A549 (cell line): ENCODE measurements around the gene CHN1. TPM values are rescaled to one million over a fixed set of nuclear protein-coding genes. Genes with fewer than 3 reads are reported as not detected.

Experiments used
- ATAC-seq, 2 experiments: fragments of 200-7000 bp in 1 of 2; fragments of >200 bp in 1 of 2; cut with Nextera tagmentation in 1 of 2; cut with Tn5 transposase in 1 of 2; 3 replicates each; pipeline versions ENCODE4 v1.8.0 to v1.9.1; 2018 to 2020; ENCODE audit warnings: mild to moderate bottlenecking in 1 of 2, moderate library complexity in 1 of 2
- CTCF ChIA-PET: fragments of 300-600 bp; sonication (Branson Sonifier 250); formaldehyde crosslinking; extraction: SDS; loops from one replicate; lab custom pipeline; 2021; ENCODE audit warnings: antibody characterized with exemption, inconsistent platforms; lab: Yijun Ruan, JAX
- POLR2A ChIA-PET: fragments of 350-600 bp; formaldehyde crosslinking; extraction: SDS; loops from one replicate; lab custom pipeline; 2021; ENCODE audit warnings: antibody characterized with exemption, inconsistent platforms; lab: Yijun Ruan, JAX
- DNase-seq, 2 experiments: peaks; one replicate each; pipeline versions ENCODE4 v3.0.0 to v3.0.0-alpha.2; 2011 to 2016; ENCODE audit warnings: low read depth in 1 of 2, low spot score in 1 of 2
- FAIRE-seq: peaks from 2 replicates; lab custom pipeline; 2011; peaks lifted over from hg19 to GRCh38; lab: Jason Lieb, UNC
- H3K27ac ChIP-seq, 2 experiments: fragments of >200 bp; sonication (Bioruptor Twin); formaldehyde crosslinking; 3 replicates each; pipeline ENCODE4 v1.5.1; 2016 to 2017
- H3K4me1 ChIP-seq: fragments of >200 bp; sonication (Bioruptor Twin); formaldehyde crosslinking; 3 replicates; pipeline ENCODE4 v1.6.1; 2016
- H3K4me2 ChIP-seq: fragments of >200 bp; sonication (Bioruptor Twin); formaldehyde crosslinking; 3 replicates; pipeline ENCODE4 v1.6.1; 2016
- H3K4me3 ChIP-seq: fragments of >200 bp; sonication (Bioruptor Twin); formaldehyde crosslinking; 3 replicates; pipeline ENCODE4 v1.5.1; 2016
- H3K9me3 ChIP-seq: fragments of >200 bp; sonication (Bioruptor Twin); formaldehyde crosslinking; 3 replicates; pipeline ENCODE4 v1.6.1; 2016
- BHLHE40 ChIP-seq: IDR thresholded peaks from 2 replicates; pipeline ENCODE4 v1.6.1; 2012; ENCODE audit warnings: low read depth, low read length, inconsistent platforms
- CBX2 ChIP-seq: fragments of 200-600 bp; sonication (generic); IDR thresholded peaks from 2 replicates; pipeline ENCODE4 v1.6.1; 2016; ENCODE audit warnings: low read depth, mild to moderate bottlenecking, borderline replicate concordance
- CHD4 ChIP-seq: fragments of 200-600 bp; sonication (generic); IDR thresholded peaks from 2 replicates; pipeline ENCODE4 v1.6.1; 2016; ENCODE audit warnings: antibody characterized with exemption, mild to moderate bottlenecking, borderline replicate concordance
- EHF ChIP-seq: fragments of 250-450 bp; sonication (Bioruptor Pico); IDR thresholded peaks from 2 replicates; pipeline ENCODE4 v1.5.0; 2020; ENCODE audit warnings: mild to moderate bottlenecking
- EHMT2 ChIP-seq: fragments of 200-600 bp; sonication (generic); IDR thresholded peaks from 2 replicates; pipeline ENCODE4 v1.6.1; 2016; ENCODE audit warnings: antibody characterized with exemption, low read depth, mild to moderate bottlenecking, moderate library complexity
- ESRRA ChIP-seq: fragments of 150-350 bp; IDR thresholded peaks from 2 replicates; pipeline ENCODE4 v1.6.1; 2014; ENCODE audit warnings: mild to moderate bottlenecking, low read length, borderline replicate concordance
- GATA3 ChIP-seq: IDR thresholded peaks from 2 replicates; pipeline ENCODE4 v1.6.1; 2012; ENCODE audit warnings: borderline replicate concordance
- HDAC2 ChIP-seq: fragments of 200-600 bp; sonication (generic); IDR thresholded peaks from 2 replicates; pipeline ENCODE4 v1.6.1; 2016
- HEYL ChIP-seq: fragments of 250-450 bp; sonication (Bioruptor Pico); IDR thresholded peaks from 2 replicates; pipeline ENCODE4 v1.8.0; 2021; ENCODE audit warnings: mild to moderate bottlenecking, moderate library complexity
- HOXB13 ChIP-seq: fragments of 250-450 bp; sonication (Bioruptor Pico); IDR thresholded peaks from 2 replicates; pipeline ENCODE4 v1.5.0; 2020; ENCODE audit warnings: low read depth, mild to moderate bottlenecking, moderate library complexity
- HOXB5 ChIP-seq: fragments of 250-450 bp; sonication (Bioruptor Pico); IDR thresholded peaks from 2 replicates; pipeline ENCODE4 v1.5.0; 2020; ENCODE audit warnings: mild to moderate bottlenecking, moderate library complexity
- JUN ChIP-seq, 2 experiments: fragments of >200 bp; sonication (Bioruptor Twin); formaldehyde crosslinking; IDR thresholded peaks; 2 replicates in 1 of 2; 3 replicates in 1 of 2; pipeline ENCODE4 v1.6.1; 2016 to 2017
- JUNB ChIP-seq: fragments of >200 bp; sonication (Bioruptor Twin); formaldehyde crosslinking; IDR thresholded peaks from 2 replicates; pipeline ENCODE4 v1.6.1; 2016
- KDM5A ChIP-seq: fragments of 200-600 bp; sonication (generic); IDR thresholded peaks from 2 replicates; pipeline ENCODE4 v1.6.1; 2016; ENCODE audit warnings: antibody characterized with exemption, mild to moderate bottlenecking
- MAFK ChIP-seq: fragments of 450-650 bp; IDR thresholded peaks from 2 replicates; pipeline ENCODE4 v1.6.1; 2014; ENCODE audit not compliant: partially characterized antibody
- MAX ChIP-seq: IDR thresholded peaks from 2 replicates; pipeline ENCODE4 v1.6.1; 2012
- MYC ChIP-seq: IDR thresholded peaks from 2 replicates; pipeline ENCODE4 v1.6.1; 2012; ENCODE audit warnings: mild to moderate bottlenecking, inconsistent platforms, low read length, improper control_type of control experiment, borderline replicate concordance
- NFE2L2 ChIP-seq: fragments of 150-350 bp; conservative IDR thresholded peaks from 2 replicates; pipeline ENCODE4 v1.6.1; 2014; ENCODE audit warnings: low read length
- NPAS2 ChIP-seq: fragments of 250-450 bp; sonication (Bioruptor Pico); IDR thresholded peaks from 2 replicates; pipeline ENCODE4 v1.8.0; 2022; ENCODE audit warnings: mild to moderate bottlenecking, moderate library complexity, borderline replicate concordance
- POLR2A ChIP-seq: IDR thresholded peaks from 2 replicates; pipeline ENCODE4 v1.6.1; 2012; ENCODE audit warnings: mild to moderate bottlenecking, low read length
- RAD21 ChIP-seq, 2 experiments: fragments of >200 bp in 1 of 2; sonication (Bioruptor Twin) in 1 of 2; formaldehyde crosslinking in 1 of 2; IDR thresholded peaks in 1 of 2; conservative IDR thresholded peaks in 1 of 2; 2 replicates in 1 of 2; 3 replicates in 1 of 2; pipeline ENCODE4 v1.6.1; 2012 to 2018; ENCODE audit warnings: inconsistent platforms in 1 of 2
- RARB ChIP-seq: fragments of 250-450 bp; sonication (Bioruptor Pico); IDR thresholded peaks from 2 replicates; pipeline ENCODE4 v1.8.0; 2021; ENCODE audit warnings: mild to moderate bottlenecking, moderate library complexity
- RCOR1 ChIP-seq: fragments of 150-350 bp; IDR thresholded peaks from 2 replicates; pipeline ENCODE4 v1.6.1; 2014; ENCODE audit warnings: antibody characterized with exemption, low read length, low read depth
- RFX5 ChIP-seq: fragments of 450-650 bp; IDR thresholded peaks from 2 replicates; pipeline ENCODE4 v1.7.1; 2014; ENCODE audit warnings: antibody characterized with exemption, mild to moderate bottlenecking, moderate library complexity
- RNF2 ChIP-seq: fragments of 200-600 bp; sonication (generic); IDR thresholded peaks from 2 replicates; pipeline ENCODE4 v1.6.1; 2016; ENCODE audit warnings: low read depth, mild to moderate bottlenecking, antibody characterized with exemption, moderate library complexity, borderline replicate concordance
- SMC3 ChIP-seq: fragments of >200 bp; sonication (Bioruptor Twin); formaldehyde crosslinking; IDR thresholded peaks from 3 replicates; pipeline ENCODE4 v1.6.1; 2018; ENCODE audit warnings: inconsistent platforms
- SREBF2 ChIP-seq: fragments of 450-650 bp; IDR thresholded peaks from 2 replicates; pipeline ENCODE4 v1.6.1; 2014; ENCODE audit warnings: mild to moderate bottlenecking, moderate library complexity
- TFCP2L1 ChIP-seq: fragments of 250-450 bp; sonication (Bioruptor Pico); IDR thresholded peaks from 2 replicates; pipeline ENCODE4 v1.5.0; 2021; ENCODE audit warnings: mild to moderate bottlenecking
- ZSCAN20 ChIP-seq: fragments of 250-450 bp; sonication (Bioruptor Pico); IDR thresholded peaks from 2 replicates; pipeline ENCODE4 v1.8.0; 2022; ENCODE audit warnings: mild to moderate bottlenecking, moderate library complexity
- WGBS: methylation state at CpG from one replicate; pipeline ENCODE4 v1.1.6; 2017; ENCODE audit errors: missing lambda C conversion rate; 5-methylcytosine and 5-hydroxymethylcytosine counted together
- polyA plus RNA-seq, 4 experiments: library from polyadenylated mRNA; depleted of rRNA in 3 of 4; stranded (reverse); fragments of >200 nt; fragmentation: RNase III in 1 of 4; extraction: RNeasy Plus Mini Kit Qiagen cat#74134 plus additional on column Dnase treatment in 1 of 4; gene quantifications; 2 replicates in 3 of 4; 3 replicates in 1 of 4; pipeline ENCODE4 v1.2.3, GENCODE V29; 2011 to 2017
- TF ChIP-seq, protein P1 (sequence below): IDR thresholded peaks from 2 replicates; pipeline ENCODE4 v1.6.1; 2012
- TF ChIP-seq, protein P2 (sequence below): fragments of >200 bp; sonication (Bioruptor Twin); formaldehyde crosslinking; IDR thresholded peaks from 2 replicates; pipeline ENCODE4 v1.6.1; 2016
- TF ChIP-seq, protein P3 (sequence below): fragments of 450-650 bp; IDR thresholded peaks from 2 replicates; pipeline ENCODE4 v1.6.1; 2014; ENCODE audit warnings: antibody characterized with exemption
- TF ChIP-seq, protein P4 (sequence below): IDR thresholded peaks from 2 replicates; pipeline ENCODE4 v1.6.1; 2012; ENCODE audit warnings: low read depth, borderline replicate concordance
- TF ChIP-seq, protein P5 (sequence below): fragments of >200 bp; sonication (Bioruptor Twin); formaldehyde crosslinking; IDR thresholded peaks from 3 replicates; pipeline ENCODE4 v1.5.1; 2016

CHN1 gene
- polyA plus RNA-seq, 2 of the 4 experiments (the other 2 are of a cell fraction) = 20.9 to 46.6 TPM

GRCh38 chr2:174824068-174824467 lies 181.1 kb downstream of the CHN1 start:
- Histone ChIP-seq H3K27ac (no peak overlapping the region), H3K4me3 (no peak overlapping the region), H3K4me1 (no peaks in the 10 kb centered on the region), H3K4me2 (no peak overlapping the region), H3K9me3 (no peaks in the 10 kb centered on the region)
- ATAC-seq (no peak), DNase-seq (no peak), FAIRE-seq (no peak)
- TF ChIP-seq HOXB13 (CRISPR knock-in tag) (no peak), KDM5A (no peak)
- ChIA-PET POLR2A (no interaction called here), CTCF (interaction anchor here (1.4 kb wide), 1 partner anchor 52 kb away, joined by 6 read pairs; no protein-coding TSS in a partner anchor)

DNA sequence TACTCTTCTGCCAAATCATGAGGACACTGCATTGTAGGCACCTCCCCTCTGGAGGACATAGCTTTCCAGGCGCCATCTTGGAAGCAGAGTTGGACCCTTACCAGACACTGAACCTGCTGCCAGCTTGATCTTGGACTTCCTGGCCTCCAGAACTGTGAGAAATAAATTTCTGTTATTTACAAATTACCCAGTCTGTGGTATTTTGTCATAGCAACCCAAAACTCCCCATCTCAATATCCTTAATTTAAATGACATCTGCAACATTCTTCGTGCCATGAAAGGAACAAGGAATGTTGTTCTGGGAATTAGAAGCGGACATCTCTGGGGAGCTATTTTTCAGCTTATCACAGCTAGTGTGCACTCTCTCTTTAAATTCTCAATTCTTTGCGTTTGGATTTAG lies 183.6 kb downstream of the CHN1 start:
- ChIA-PET CTCF (interaction anchor here (1.5 kb wide), 1 partner anchor 19 kb away, joined by 4 read pairs; no protein-coding TSS in a partner anchor), POLR2A (no interaction called here)
- DNase-seq = no peak
- no peak overlapping the region for H3K4me3 ChIP-seq
- H3K4me1 ChIP-seq = no peaks in the 10 kb centered on the region
- no peaks in the 10 kb centered on the region for H3K9me3 ChIP-seq
- TF ChIP-seq, protein P1, sequence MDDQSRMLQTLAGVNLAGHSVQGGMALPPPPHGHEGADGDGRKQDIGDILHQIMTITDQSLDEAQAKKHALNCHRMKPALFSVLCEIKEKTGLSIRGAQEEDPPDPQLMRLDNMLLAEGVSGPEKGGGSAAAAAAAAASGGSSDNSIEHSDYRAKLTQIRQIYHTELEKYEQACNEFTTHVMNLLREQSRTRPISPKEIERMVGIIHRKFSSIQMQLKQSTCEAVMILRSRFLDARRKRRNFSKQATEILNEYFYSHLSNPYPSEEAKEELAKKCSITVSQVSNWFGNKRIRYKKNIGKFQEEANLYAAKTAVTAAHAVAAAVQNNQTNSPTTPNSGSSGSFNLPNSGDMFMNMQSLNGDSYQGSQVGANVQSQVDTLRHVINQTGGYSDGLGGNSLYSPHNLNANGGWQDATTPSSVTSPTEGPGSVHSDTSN = no peak
- no peak for TF ChIP-seq RARB (CRISPR knock-in tag)
- TF ChIP-seq HOXB13 (CRISPR knock-in tag) = no peak
- no peak for TF ChIP-seq EHF (CRISPR knock-in tag)
- no peak for TF ChIP-seq ESRRA
- no peak for TF ChIP-seq BHLHE40
- TF ChIP-seq ZSCAN20 (CRISPR knock-in tag) = no peak
- no peak for TF ChIP-seq CHD4
- no peak for TF ChIP-seq NPAS2 (CRISPR knock-in tag)
- no peak for TF ChIP-seq JUN (IDR thresholded peaks at IDR 0.05)
- no peak for TF ChIP-seq HEYL (CRISPR knock-in tag)
- TF ChIP-seq JUNB = no peak
- no peak for TF ChIP-seq HDAC2
- TF ChIP-seq GATA3 = no peak
- TF ChIP-seq HOXB5 (CRISPR knock-in tag) = no peak
- TF ChIP-seq EHMT2 = no peak
- TF ChIP-seq, protein P2, sequence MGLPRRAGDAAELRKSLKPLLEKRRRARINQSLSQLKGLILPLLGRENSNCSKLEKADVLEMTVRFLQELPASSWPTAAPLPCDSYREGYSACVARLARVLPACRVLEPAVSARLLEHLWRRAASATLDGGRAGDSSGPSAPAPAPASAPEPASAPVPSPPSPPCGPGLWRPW = no peak
- no peak for TF ChIP-seq SREBF2
- TF ChIP-seq RAD21 (conservative IDR thresholded peaks at IDR 0.05 in 1 of 2, IDR thresholded peaks at IDR 0.05 in 1 of 2) = no peak
- no peak for FAIRE-seq
- ATAC-seq = no peak
- no peak overlapping the region for H3K4me2 ChIP-seq
- no peak overlapping the region for H3K27ac ChIP-seq
- 84% methylated on average over 4 of the region's 4 CpGs for WGBS

GRCh38 chr2:174820361-174820760 lies 184.8 kb downstream of the CHN1 start:
- ATAC-seq = no peak
- no peak for FAIRE-seq
- no peak overlapping the region for H3K4me2 ChIP-seq
- CTCF ChIA-PET = no interaction called here
- H3K4me3 ChIP-seq = no peak overlapping the region
- no peak overlapping the region for H3K27ac ChIP-seq
- POLR2A ChIA-PET = no interaction called here
- no peaks in the 10 kb centered on the region for H3K9me3 ChIP-seq
- 92% methylated on average over 6 of the region's 6 CpGs for WGBS
- peaks cover 4% of the 10 kb centered on the region; the same call in 1 of the 3 replicates for H3K4me1 ChIP-seq
- no peak for DNase-seq
- TF ChIP-seq SMC3 (no peak), KDM5A (no peak), RNF2 (no peak), NFE2L2 (no peak), TFCP2L1 (CRISPR knock-in tag) (no peak), CBX2 (no peak), RAD21 (conservative IDR thresholded peaks at IDR 0.05 in 1 of 2, IDR thresholded peaks at IDR 0.05 in 1 of 2) (no peak), MAX (no peak), MYC (no peak), POLR2A (no peak), RFX5 (no peak), RARB (CRISPR knock-in tag) (no peak), RCOR1 (no peak), MAFK (no peak), SREBF2 (no peak)
- TF ChIP-seq, protein P3, sequence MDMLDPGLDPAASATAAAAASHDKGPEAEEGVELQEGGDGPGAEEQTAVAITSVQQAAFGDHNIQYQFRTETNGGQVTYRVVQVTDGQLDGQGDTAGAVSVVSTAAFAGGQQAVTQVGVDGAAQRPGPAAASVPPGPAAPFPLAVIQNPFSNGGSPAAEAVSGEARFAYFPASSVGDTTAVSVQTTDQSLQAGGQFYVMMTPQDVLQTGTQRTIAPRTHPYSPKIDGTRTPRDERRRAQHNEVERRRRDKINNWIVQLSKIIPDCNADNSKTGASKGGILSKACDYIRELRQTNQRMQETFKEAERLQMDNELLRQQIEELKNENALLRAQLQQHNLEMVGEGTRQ = no peak
- TF ChIP-seq, protein P4, sequence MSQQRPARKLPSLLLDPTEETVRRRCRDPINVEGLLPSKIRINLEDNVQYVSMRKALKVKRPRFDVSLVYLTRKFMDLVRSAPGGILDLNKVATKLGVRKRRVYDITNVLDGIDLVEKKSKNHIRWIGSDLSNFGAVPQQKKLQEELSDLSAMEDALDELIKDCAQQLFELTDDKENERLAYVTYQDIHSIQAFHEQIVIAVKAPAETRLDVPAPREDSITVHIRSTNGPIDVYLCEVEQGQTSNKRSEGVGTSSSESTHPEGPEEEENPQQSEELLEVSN = no peak
- TF ChIP-seq, protein P5, sequence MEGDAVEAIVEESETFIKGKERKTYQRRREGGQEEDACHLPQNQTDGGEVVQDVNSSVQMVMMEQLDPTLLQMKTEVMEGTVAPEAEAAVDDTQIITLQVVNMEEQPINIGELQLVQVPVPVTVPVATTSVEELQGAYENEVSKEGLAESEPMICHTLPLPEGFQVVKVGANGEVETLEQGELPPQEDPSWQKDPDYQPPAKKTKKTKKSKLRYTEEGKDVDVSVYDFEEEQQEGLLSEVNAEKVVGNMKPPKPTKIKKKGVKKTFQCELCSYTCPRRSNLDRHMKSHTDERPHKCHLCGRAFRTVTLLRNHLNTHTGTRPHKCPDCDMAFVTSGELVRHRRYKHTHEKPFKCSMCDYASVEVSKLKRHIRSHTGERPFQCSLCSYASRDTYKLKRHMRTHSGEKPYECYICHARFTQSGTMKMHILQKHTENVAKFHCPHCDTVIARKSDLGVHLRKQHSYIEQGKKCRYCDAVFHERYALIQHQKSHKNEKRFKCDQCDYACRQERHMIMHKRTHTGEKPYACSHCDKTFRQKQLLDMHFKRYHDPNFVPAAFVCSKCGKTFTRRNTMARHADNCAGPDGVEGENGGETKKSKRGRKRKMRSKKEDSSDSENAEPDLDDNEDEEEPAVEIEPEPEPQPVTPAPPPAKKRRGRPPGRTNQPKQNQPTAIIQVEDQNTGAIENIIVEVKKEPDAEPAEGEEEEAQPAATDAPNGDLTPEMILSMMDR = no peak
